GM12878 (cell line): ENCODE results near the gene CLNK. TPM values are rescaled to one million over a fixed set of nuclear protein-coding genes. Genes with fewer than 3 reads are reported as not detected.

Experiments
- ATAC-seq: fragments of 200-7000 bp; cut with Tn5 transposase; 3 replicates; pipeline ENCODE4 v1.9.1; 2020; ENCODE audit warnings: mild to moderate bottlenecking, moderate library complexity
- BruUV-seq: library from RNA; stranded (reverse); fragments of 400-500 nt; replicated peaks from 2 replicates; lab custom pipeline; 2021; lab: Mats Ljungman, UMichigan
- CTCF ChIA-PET: fragments of 300-600 bp; sonication (Branson Sonifier 250); formaldehyde crosslinking; extraction: SDS; loops from one replicate; lab custom pipeline; 2021; ENCODE audit warnings: inconsistent platforms; lab: Yijun Ruan, JAX
- POLR2A ChIA-PET: fragments of 350-600 bp; formaldehyde crosslinking; extraction: SDS; loops from one replicate; lab custom pipeline; 2021; ENCODE audit warnings: inconsistent platforms; lab: Charles Lee
- RAD21 ChIA-PET: fragments of 300-600 bp; sonication (Branson Sonifier 250); formaldehyde crosslinking; loops from one replicate; lab custom pipeline; 2023; ENCODE audit warnings: antibody characterized with exemption; ENCODE audit not compliant: unreplicated experiment; lab: Charles Lee
- SMC1A ChIA-PET: fragments of 300-600 bp; sonication (Branson Sonifier 250); formaldehyde crosslinking; loops from one replicate; lab custom pipeline; 2023; ENCODE audit not compliant: unreplicated experiment, uncharacterized antibody; lab: Charles Lee
- DNase-seq: peaks from one replicate; pipeline ENCODE4 v3.0.0-alpha.2; 2011; ENCODE audit warnings: low read depth, low spot score
- FAIRE-seq: peaks from 3 replicates; lab custom pipeline; 2011; peaks lifted over from hg19 to GRCh38; lab: Jason Lieb, UNC
- H2AFZ ChIP-seq: 2 replicates; pipeline ENCODE4 v1.6.0; 2011; ENCODE audit warnings: low read depth, low read length, control low read depth; ENCODE audit not compliant: control insufficient read depth
- H3K27ac ChIP-seq: 2 replicates; pipeline ENCODE4 v1.5.1; 2011; ENCODE audit warnings: control low read depth; ENCODE audit not compliant: control insufficient read depth, insufficient read depth
- H3K27me3 ChIP-seq, 2 experiments: replicated peaks in 1 of 2; 2 replicates each; pipeline versions ENCODE4 v1.6.0 to v1.6.1; 2011; ENCODE audit warnings: low read length in 1 of 2; ENCODE audit not compliant: control insufficient read depth in 2 of 2, insufficient read depth in 2 of 2
- H3K36me3 ChIP-seq, 2 experiments: 2 replicates each; pipeline ENCODE4 v1.5.1; 2011; ENCODE audit warnings: low read length in 1 of 2; ENCODE audit not compliant: control insufficient read depth in 2 of 2, insufficient read depth in 2 of 2
- H3K4me1 ChIP-seq: 2 replicates; pipeline ENCODE4 v1.6.1; 2011; ENCODE audit warnings: mild to moderate bottlenecking, low read length, moderate library complexity, mixed read lengths; ENCODE audit not compliant: control insufficient read depth, insufficient read depth
- H3K4me2 ChIP-seq: 2 replicates; pipeline ENCODE4 v1.6.0; 2011; ENCODE audit warnings: control low read depth; ENCODE audit not compliant: control insufficient read depth, insufficient read depth
- H3K4me3 ChIP-seq: fragments of 200-600 bp; sonication (generic); 2 replicates; pipeline ENCODE4 v1.5.1; 2016
- H3K79me2 ChIP-seq: 2 replicates; pipeline ENCODE4 v1.6.0; 2011; ENCODE audit warnings: low read length; ENCODE audit not compliant: control insufficient read depth, insufficient read depth
- H3K9ac ChIP-seq: 2 replicates; pipeline ENCODE4 v1.8.0; 2011; ENCODE audit warnings: low read length, control low read depth, mixed read lengths; ENCODE audit not compliant: control insufficient read depth, insufficient read depth
- H3K9me3 ChIP-seq: replicated peaks from 3 replicates; pipeline ENCODE4 v1.5.1; 2011; ENCODE audit warnings: mild to moderate bottlenecking, low read length; ENCODE audit not compliant: control insufficient read depth, insufficient read depth
- H4K20me1 ChIP-seq: 2 replicates; pipeline ENCODE4 v1.6.0; 2011; ENCODE audit not compliant: control insufficient read depth, insufficient read depth
- E4F1 ChIP-seq: fragments of 450-650 bp; IDR thresholded peaks from 2 replicates; pipeline ENCODE4 v1.6.1; 2018; ENCODE audit warnings: borderline replicate concordance, mild to moderate bottlenecking; ENCODE audit not compliant: partially characterized antibody
- ELK1 ChIP-seq: IDR thresholded peaks from 2 replicates; pipeline ENCODE4 v1.6.1; 2012; ENCODE audit warnings: low read depth, low read length, improper control_type of control experiment
- HCFC1 ChIP-seq: fragments of 150-350 bp; IDR thresholded peaks from 2 replicates; pipeline ENCODE4 v1.6.1; 2014; ENCODE audit warnings: low read length
- HDGF ChIP-seq: fragments of 450-650 bp; IDR thresholded peaks from 2 replicates; pipeline ENCODE4 v1.6.1; 2016; ENCODE audit warnings: antibody characterized with exemption
- JUND ChIP-seq: IDR thresholded peaks from 2 replicates; pipeline ENCODE4 v1.6.1; 2012; ENCODE audit warnings: low read depth, mild to moderate bottlenecking, low read length, improper control_type of control experiment, moderate library complexity
- PAX5 ChIP-seq: IDR thresholded peaks from 2 replicates; pipeline ENCODE4 v1.6.1; 2011; ENCODE audit warnings: low read depth, low read length, borderline replicate concordance
- POLR2AphosphoS2 ChIP-seq: IDR thresholded peaks from 2 replicates; pipeline ENCODE4 v1.6.1; 2011; ENCODE audit warnings: low read depth, mild to moderate bottlenecking, low read length, improper control_type of control experiment, moderate library complexity
- POLR2AphosphoS5 ChIP-seq: IDR thresholded peaks from 2 replicates; pipeline ENCODE4 v1.6.1; 2011; ENCODE audit warnings: mild to moderate bottlenecking, low read length, inconsistent platforms
- SIX5 ChIP-seq: IDR thresholded peaks from 2 replicates; pipeline ENCODE4 v1.6.1; 2011; ENCODE audit warnings: mild to moderate bottlenecking, low read depth, low read length, moderate library complexity; ENCODE audit not compliant: severe bottlenecking
- SKIL ChIP-seq: fragments of 450-650 bp; IDR thresholded peaks from 2 replicates; pipeline ENCODE4 v1.6.1; 2017; ENCODE audit warnings: mild to moderate bottlenecking, low read depth, inconsistent platforms; ENCODE audit not compliant: poor library complexity, severe bottlenecking
- SMARCA5 ChIP-seq: fragments of 450-650 bp; IDR thresholded peaks from 2 replicates; pipeline ENCODE4 v1.6.1; 2017; ENCODE audit warnings: mild to moderate bottlenecking
- SPI1 ChIP-seq: IDR thresholded peaks from 2 replicates; pipeline ENCODE4 v1.6.1; 2011; ENCODE audit warnings: low read depth, mild to moderate bottlenecking, low read length, moderate library complexity, borderline replicate concordance; ENCODE audit not compliant: insufficient read depth
- TAF1 ChIP-seq: IDR thresholded peaks from 2 replicates; pipeline ENCODE4 v1.6.1; 2011; ENCODE audit warnings: mild to moderate bottlenecking, low read depth, low read length, borderline replicate concordance
- ZNF384 ChIP-seq: IDR thresholded peaks from 2 replicates; pipeline ENCODE4 v1.6.1; 2012; ENCODE audit warnings: low read depth, mild to moderate bottlenecking, low read length, improper control_type of control experiment, borderline replicate concordance
- WGBS: methylation state at CpG from one replicate; pipeline ENCODE4 v1.1.6; 2016; ENCODE audit warnings: low lambda C conversion rate; ENCODE audit not compliant: insufficient replicate concordance, insufficient coverage; ENCODE audit errors: missing lambda C conversion rate; 5-methylcytosine and 5-hydroxymethylcytosine counted together
- in situ Hi-C: fragments of 300-500 bp; cut with MboI; formaldehyde crosslinking; loops from 9 replicates; pipeline ENCODE4 v1.14.3; 2018; ENCODE audit warnings: mixed read lengths
- intact Hi-C: fragments of 100-400 bp; cut with micrococcal nuclease; formaldehyde crosslinking; loops from one replicate; pipeline ENCODE4 v1.14.2; 2022; ENCODE audit not compliant: unreplicated experiment
- polyA plus RNA-seq, 11 experiments: library from polyadenylated mRNA; depleted of rRNA in 4 of 11; unstranded in 6 of 11; stranded (reverse) in 5 of 11; fragments of >200 nt; fragmentation: Nextera tagmentation in 4 of 11; fragmentation: Illumina TruSeq in 1 of 11; extraction: Ambion mirVana in 4 of 11; extraction: Trizol in 1 of 11; gene quantifications; 1 replicate in 1 of 11; 2 replicates in 10 of 11; pipeline versions ENCODE4 v1.2.1 to v1.2.3, GENCODE V29; 2011 to 2016; ENCODE audit warnings: inconsistent platforms in 2 of 11, missing spikeins in 2 of 11, low read depth in 1 of 11
- total RNA-seq, 4 experiments: library from RNA; depleted of rRNA in 3 of 4; stranded (reverse); fragments of >200 nt in 3 of 4; fragmentation: Illumina TruSeq in 1 of 4; extraction: Trizol in 1 of 4; gene quantifications; 2 replicates each; pipeline versions ENCODE4 v1.2.1 to v1.2.3, GENCODE V29; 2013 to 2021

CLNK gene
- total and polyA plus RNA-seq, 10 of the 15 experiments (the other 5 are each of a cell fraction or from before 2014, with no cell fraction given): 2.1 to 14.3 (median 2.7) TPM

- ATAC-seq: no peak
- no peak overlapping the region for H3K4me2 ChIP-seq
- no peak overlapping the region for H3K4me3 ChIP-seq
- ChIA-PET SMC1A (no interaction called here), RAD21 (interaction anchor here (0.9 to 1.5 kb wide), 2 partner anchors 71 to 110 kb away, joined by 3 to 4 read pairs; no protein-coding TSS in a partner anchor), CTCF (interaction anchor here (1.1 to 1.5 kb wide), 2 partner anchors 17 to 75 kb away, joined by 3 read pairs; no protein-coding TSS in a partner anchor), POLR2A (no interaction called here)
- intact Hi-C loops (no loop called here), in situ Hi-C loops (no loop called here)
- H3K9me3 ChIP-seq: no peaks in the 10 kb centered on the region
- no peaks in the 10 kb centered on the region for H3K79me2 ChIP-seq
- no peaks in the 10 kb centered on the region for H4K20me1 ChIP-seq
- peaks cover 16% of the 10 kb centered on the region for H3K4me1 ChIP-seq
- H2AFZ ChIP-seq: no peak overlapping the region
- H3K27ac ChIP-seq: no peak overlapping the region
- no peak for FAIRE-seq
- H3K9ac ChIP-seq: no peak overlapping the region
- 32% methylated on average over 2 of the region's 2 CpGs for WGBS
- H3K27me3 ChIP-seq: no peaks in the 10 kb centered on the region
- H3K36me3 ChIP-seq: no peaks in the 10 kb centered on the region
- no TSS peak for BruUV-seq
- no peak for DNase-seq
- TF ChIP-seq SPI1 (no peak), HCFC1 (no peak), ZNF384 (no peak), E4F1 (no peak), SMARCA5 (no peak), ELK1 (no peak), TAF1 (no peak), SIX5 (no peak), SKIL (no peak), POLR2AphosphoS5 (no peak), JUND (no peak), HDGF (no peak), POLR2AphosphoS2 (no peak), PAX5 (no peak)
These were observed 152.4 kb downstream of the CLNK start for GRCh38 chr4:10532155-10532554.
